DND-41 (cell line): ENCODE results near the gene RXRB.

ENCODE experiments used
- EZH2 ChIP-seq: IDR thresholded peaks from 3 replicates; pipeline ENCODE4 v1.6.1; 2012; ENCODE audit warnings: borderline replicate concordance, low read depth, mild to moderate bottlenecking, moderate library complexity, low read length, inconsistent platforms; ENCODE audit not compliant: severe bottlenecking
- TF ChIP-seq, protein P1 (sequence below): IDR thresholded peaks from 2 replicates; pipeline ENCODE4 v1.5.1; 2012; ENCODE audit warnings: borderline replicate concordance, low read length, moderate library complexity, mild to moderate bottlenecking; ENCODE audit not compliant: poor library complexity, severe bottlenecking; ENCODE audit errors: extremely low read depth

GRCh38 chr6:33161354-33162331, 38.8 kb downstream of the RXRB start:
- TF ChIP-seq, protein P1, sequence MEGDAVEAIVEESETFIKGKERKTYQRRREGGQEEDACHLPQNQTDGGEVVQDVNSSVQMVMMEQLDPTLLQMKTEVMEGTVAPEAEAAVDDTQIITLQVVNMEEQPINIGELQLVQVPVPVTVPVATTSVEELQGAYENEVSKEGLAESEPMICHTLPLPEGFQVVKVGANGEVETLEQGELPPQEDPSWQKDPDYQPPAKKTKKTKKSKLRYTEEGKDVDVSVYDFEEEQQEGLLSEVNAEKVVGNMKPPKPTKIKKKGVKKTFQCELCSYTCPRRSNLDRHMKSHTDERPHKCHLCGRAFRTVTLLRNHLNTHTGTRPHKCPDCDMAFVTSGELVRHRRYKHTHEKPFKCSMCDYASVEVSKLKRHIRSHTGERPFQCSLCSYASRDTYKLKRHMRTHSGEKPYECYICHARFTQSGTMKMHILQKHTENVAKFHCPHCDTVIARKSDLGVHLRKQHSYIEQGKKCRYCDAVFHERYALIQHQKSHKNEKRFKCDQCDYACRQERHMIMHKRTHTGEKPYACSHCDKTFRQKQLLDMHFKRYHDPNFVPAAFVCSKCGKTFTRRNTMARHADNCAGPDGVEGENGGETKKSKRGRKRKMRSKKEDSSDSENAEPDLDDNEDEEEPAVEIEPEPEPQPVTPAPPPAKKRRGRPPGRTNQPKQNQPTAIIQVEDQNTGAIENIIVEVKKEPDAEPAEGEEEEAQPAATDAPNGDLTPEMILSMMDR = peak; percentile 89
- TF ChIP-seq EZH2 = no peak
